Transverse colon (tissue), 3 donors: ENCODE measurements around the gene PRTFDC1.

Source experiments
- POLR2A ChIP-seq: fragments of 450-650 bp; IDR thresholded peaks from one replicate; pipeline ENCODE4 v1.6.1; 2016; ENCODE audit warnings: antibody characterized with exemption, mild to moderate bottlenecking, moderate library complexity
- TF ChIP-seq, protein P1 (sequence below), 5 experiments: fragments of 200-600 bp in 3 of 5; fragments of 450-650 bp in 2 of 5; sonication (generic) in 3 of 5; IDR thresholded peaks; 1 replicate in 2 of 5; 2 replicates in 3 of 5; pipeline ENCODE4 v1.5.1; 2016 to 2017; ENCODE audit warnings: antibody characterized with exemption in 5 of 5, inconsistent platforms in 3 of 5, mild to moderate bottlenecking in 2 of 5, moderate library complexity in 1 of 5

DNA sequence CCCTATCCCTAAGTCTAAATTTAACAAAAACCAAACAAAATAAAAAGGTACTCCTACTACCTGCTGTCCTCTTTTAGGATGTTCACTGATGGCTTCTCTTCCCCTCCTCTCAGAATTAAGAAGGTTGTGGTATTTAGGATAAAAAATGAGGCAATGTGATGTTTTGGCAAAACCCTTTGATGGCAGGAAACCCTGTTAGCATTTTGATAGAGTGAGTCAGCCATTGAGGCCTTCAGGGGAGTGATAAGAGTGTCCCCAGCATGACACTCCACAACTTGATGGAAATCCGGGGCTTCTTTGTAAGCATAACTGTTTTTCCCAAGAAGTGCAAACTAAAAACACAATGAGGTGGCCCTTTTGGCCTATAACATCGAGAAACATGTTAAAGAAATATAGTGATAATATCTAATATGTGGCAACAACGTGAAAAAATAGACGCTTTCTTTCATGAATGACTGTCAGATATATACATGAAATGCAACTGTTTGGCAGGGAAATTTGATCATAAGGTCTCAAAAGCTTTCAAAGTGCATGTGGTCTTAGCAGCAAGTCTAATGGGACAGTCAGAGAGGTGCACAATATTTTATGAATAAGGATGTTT is 55.0 kb downstream of the PRTFDC1 start:
- TF ChIP-seq POLR2A = no peak
- TF ChIP-seq, protein P1, sequence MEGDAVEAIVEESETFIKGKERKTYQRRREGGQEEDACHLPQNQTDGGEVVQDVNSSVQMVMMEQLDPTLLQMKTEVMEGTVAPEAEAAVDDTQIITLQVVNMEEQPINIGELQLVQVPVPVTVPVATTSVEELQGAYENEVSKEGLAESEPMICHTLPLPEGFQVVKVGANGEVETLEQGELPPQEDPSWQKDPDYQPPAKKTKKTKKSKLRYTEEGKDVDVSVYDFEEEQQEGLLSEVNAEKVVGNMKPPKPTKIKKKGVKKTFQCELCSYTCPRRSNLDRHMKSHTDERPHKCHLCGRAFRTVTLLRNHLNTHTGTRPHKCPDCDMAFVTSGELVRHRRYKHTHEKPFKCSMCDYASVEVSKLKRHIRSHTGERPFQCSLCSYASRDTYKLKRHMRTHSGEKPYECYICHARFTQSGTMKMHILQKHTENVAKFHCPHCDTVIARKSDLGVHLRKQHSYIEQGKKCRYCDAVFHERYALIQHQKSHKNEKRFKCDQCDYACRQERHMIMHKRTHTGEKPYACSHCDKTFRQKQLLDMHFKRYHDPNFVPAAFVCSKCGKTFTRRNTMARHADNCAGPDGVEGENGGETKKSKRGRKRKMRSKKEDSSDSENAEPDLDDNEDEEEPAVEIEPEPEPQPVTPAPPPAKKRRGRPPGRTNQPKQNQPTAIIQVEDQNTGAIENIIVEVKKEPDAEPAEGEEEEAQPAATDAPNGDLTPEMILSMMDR (IDR thresholded peaks at IDR 0.05) = no peak
